ENCODE results near the gene BIRC3. TPM values are rescaled to one million over a fixed set of nuclear protein-coding genes. Genes with fewer than 3 reads are reported as not detected.
A peak's percentile ranks its signal among the peaks of the same experiment; 100 is the strongest.
"Not testable (repeated sequence)": the region's sequence is repeated elsewhere in the genome, so short reads cannot be mapped to it uniquely, and the experiment has no call there.

BIRC3 gene
- total RNA-seq, 4 donors from 2014 or later, result 33.8 to 160 (median 92.3) TPM

- no peak overlapping the region for H3K27ac ChIP-seq
- no peak overlapping the region for H3K4me3 ChIP-seq
- no peaks in the 10 kb centered on the region for H3K4me1 ChIP-seq
- TF ChIP-seq CTCF (IDR thresholded peaks at IDR 0.05) (no peak), POLR2A (IDR thresholded peaks at IDR 0.05) (no peak)
- no peaks in the 10 kb centered on the region for H3K27me3 ChIP-seq
- peaks cover 0 to 85% (median 0%) of the 10 kb centered on the region in 3 donors for H3K36me3 ChIP-seq
- H3K9me3 ChIP-seq, result no peaks in the 10 kb centered on the region
- DNase-seq, result no peak
Measured at GRCh38 chr11:102364991-102365390, 47.7 kb downstream of the BIRC3 start.

GRCh38 chr11:102367364-102367763 lies 50.1 kb downstream of the BIRC3 start:
- peak in 2 of 6 experiments; percentile 19 to 33 for TF ChIP-seq CTCF (IDR thresholded peaks at IDR 0.05)
- TF ChIP-seq POLR2A (IDR thresholded peaks at IDR 0.05), result no peak
- no peak for DNase-seq
- Histone ChIP-seq H3K27me3 (no peaks in the 10 kb centered on the region), H3K4me1 (no peaks in the 10 kb centered on the region), H3K9me3 (no peaks in the 10 kb centered on the region), H3K27ac (no peak overlapping the region), H3K4me3 (no peak overlapping the region), H3K36me3 (peaks cover 0 to 65% (median 0%) of the 10 kb centered on the region in 3 donors)

- Histone ChIP-seq H3K36me3 (peaks cover 0 to 54% (median 0%) of the 10 kb centered on the region in 3 donors), H3K9me3 (no peaks in the 10 kb centered on the region), H3K27ac (no peak overlapping the region), H3K4me1 (no peaks in the 10 kb centered on the region), H3K27me3 (no peaks in the 10 kb centered on the region), H3K4me3 (no peak overlapping the region)
- no peak for DNase-seq
- TF ChIP-seq CTCF (IDR thresholded peaks at IDR 0.05) (no peak), POLR2A (IDR thresholded peaks at IDR 0.05) (no peak)
Measured at GRCh38 chr11:102368472-102368871, 51.2 kb downstream of the BIRC3 start.

GRCh38 chr11:102374633-102375424 lies 57.5 kb downstream of the BIRC3 start:
- H3K4me3 ChIP-seq, H3K4me1 ChIP-seq, H3K9me3 ChIP-seq, DNase-seq, H3K27me3 ChIP-seq, H3K27ac ChIP-seq: not testable (repeated sequence)
- peaks cover 0 to 49% (median 0%) of the 10 kb centered on the region in 3 donors for H3K36me3 ChIP-seq

- H3K4me3 ChIP-seq, result no peak overlapping the region
- H3K27me3 ChIP-seq, result no peaks in the 10 kb centered on the region
- no peak overlapping the region for H3K27ac ChIP-seq
- no peaks in the 10 kb centered on the region for H3K4me1 ChIP-seq
- peaks cover 0 to 59% (median 0%) of the 10 kb centered on the region in 3 donors for H3K36me3 ChIP-seq
- DNase-seq, result no peak
- no peaks in the 10 kb centered on the region for H3K9me3 ChIP-seq
- no peak for TF ChIP-seq CTCF (IDR thresholded peaks at IDR 0.05)
- TF ChIP-seq POLR2A (IDR thresholded peaks at IDR 0.05), result no peak
Measured at GRCh38 chr11:102375720-102376399, 58.6 kb downstream of the BIRC3 start.

GRCh38 chr11:102377891-102378290 lies 60.6 kb downstream of the BIRC3 start:
- no peaks in the 10 kb centered on the region for H3K4me1 ChIP-seq
- H3K9me3 ChIP-seq, result no peaks in the 10 kb centered on the region
- H3K27ac ChIP-seq, result no peak overlapping the region
- TF ChIP-seq CTCF (IDR thresholded peaks at IDR 0.05) (no peak), POLR2A (IDR thresholded peaks at IDR 0.05) (no peak)
- peaks cover 0 to 65% (median 0%) of the 10 kb centered on the region in 3 donors for H3K36me3 ChIP-seq
- no peak overlapping the region for H3K4me3 ChIP-seq
- H3K27me3 ChIP-seq, result no peaks in the 10 kb centered on the region
- no peak for DNase-seq
